ENCODE results near the gene GPR52.

The GPR52 gene

DNA sequence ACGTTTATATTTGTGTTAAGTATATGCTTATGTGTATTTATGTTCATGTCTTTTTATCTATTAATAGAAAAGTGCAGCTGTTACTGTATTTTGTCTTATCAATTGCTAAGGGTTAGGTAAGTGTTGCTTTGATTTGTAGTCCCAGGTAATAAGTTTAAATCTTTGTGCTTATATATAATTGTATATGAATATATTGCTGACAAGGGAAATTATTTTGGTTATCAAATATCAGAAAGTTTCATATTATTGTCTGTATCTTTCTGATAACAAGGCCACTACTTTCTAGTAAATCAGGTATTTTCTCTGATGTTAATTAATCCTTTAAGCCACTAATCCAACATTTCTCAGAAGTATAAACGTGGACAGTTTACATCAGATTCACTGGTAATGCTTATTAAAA, 21.3 kb downstream of the GPR52 start:
- no peak for DNase-seq

GRCh38 chr1:174469687-174470086, 21.9 kb downstream of the GPR52 start:
- DNase-seq: no peak

DNA sequence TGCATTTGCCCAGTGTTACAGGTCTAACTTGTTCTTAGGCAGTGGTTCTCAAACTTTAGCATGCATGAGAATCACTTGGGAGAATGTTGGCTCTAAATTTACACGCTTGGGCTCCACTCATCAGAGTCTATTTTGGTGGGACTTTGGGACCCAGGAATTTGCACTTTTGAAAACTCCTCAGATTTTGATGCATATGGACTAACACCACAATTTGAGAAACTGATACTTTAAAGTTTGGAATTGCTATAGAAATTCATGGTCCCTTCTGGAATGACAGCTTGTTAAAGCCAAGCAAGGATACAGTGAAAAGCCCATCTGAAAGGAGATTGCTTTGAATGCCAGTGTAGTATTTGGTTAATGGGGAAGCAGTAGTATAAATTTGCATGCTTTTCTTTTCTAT, 31.5 kb downstream of the GPR52 start:
- DNase-seq: no peak

DNA sequence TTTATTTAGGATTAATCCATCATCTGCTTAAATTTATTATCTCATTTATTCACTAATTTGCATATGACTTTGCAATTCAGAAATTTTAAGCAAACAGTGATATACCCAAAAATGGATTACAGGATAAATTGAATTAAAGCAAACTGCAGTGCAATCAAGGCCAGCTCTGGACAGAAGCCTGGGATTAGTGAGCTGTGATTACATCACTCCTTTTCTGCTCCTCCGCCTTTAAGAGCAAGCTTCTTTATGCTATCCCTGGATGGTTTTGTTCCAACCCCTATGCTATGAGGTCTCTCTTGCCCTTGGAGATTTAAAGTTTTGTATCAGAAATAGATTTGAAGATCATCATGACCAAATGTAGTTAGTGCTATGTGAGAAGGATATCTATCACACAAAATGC, 32.6 kb downstream of the GPR52 start:
- DNase-seq: no peak

GRCh38 chr1:174491606-174492005, 43.8 kb downstream of the GPR52 start:
- DNase-seq: no peak

DNA sequence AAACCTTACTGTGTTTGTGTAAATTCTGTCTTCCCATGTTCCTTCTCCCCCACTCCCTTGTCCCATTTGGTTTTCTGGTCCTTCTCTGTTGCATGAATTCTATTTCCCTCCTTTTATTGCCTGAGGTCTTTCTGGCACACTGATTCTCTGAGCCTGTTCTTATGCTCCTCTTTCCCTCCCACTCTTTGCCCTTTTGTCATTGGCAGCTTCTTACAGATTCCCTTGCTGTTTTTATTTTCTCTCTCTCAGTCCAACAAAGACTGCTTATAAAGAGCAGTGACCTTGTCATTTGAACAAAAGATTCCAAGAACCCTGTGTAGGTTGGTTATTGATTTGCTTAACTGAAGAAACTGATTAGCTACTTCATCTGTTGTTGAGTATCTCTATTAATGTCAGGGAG, 49.7 kb downstream of the GPR52 start:
- DNase-seq: no peak
